GM15510 (cell line): ENCODE results near the gene TCL1A.

ENCODE experiments used
- POLR2A ChIP-seq: IDR thresholded peaks from 3 replicates; pipeline ENCODE4 v1.6.1; 2011; ENCODE audit warnings: borderline replicate concordance; ENCODE audit not compliant: insufficient read length; ENCODE audit errors: extremely low read depth

Gene TCL1A

GRCh38 chr14:95712398-95712797 is 1.5 kb downstream of the TCL1A start:
- TF ChIP-seq POLR2A, result peak; percentile 4

GRCh38 chr14:95711476-95712176 is 2.3 kb downstream of the TCL1A start:
- no peak for TF ChIP-seq POLR2A

GRCh38 chr14:95710106-95710505 is 3.8 kb downstream of the TCL1A start:
- no peak for TF ChIP-seq POLR2A

GRCh38 chr14:95707327-95707726 is 6.6 kb downstream of the TCL1A start:
- TF ChIP-seq POLR2A, result no peak

GRCh38 chr14:95705518-95705917 is 8.4 kb downstream of the TCL1A start:
- TF ChIP-seq POLR2A, result no peak

- no peak for TF ChIP-seq POLR2A
Measured at GRCh38 chr14:95703805-95704204, 10.1 kb downstream of the TCL1A start.

GRCh38 chr14:95703341-95703740 is 10.6 kb downstream of the TCL1A start:
- TF ChIP-seq POLR2A, result no peak

GRCh38 chr14:95701846-95702221 is 12.1 kb downstream of the TCL1A start:
- TF ChIP-seq POLR2A, result no peak

- no peak for TF ChIP-seq POLR2A
Measured at GRCh38 chr14:95700221-95700976, 13.5 kb downstream of the TCL1A start.

- TF ChIP-seq POLR2A, result no peak
Measured at GRCh38 chr14:95699412-95699811, 14.5 kb downstream of the TCL1A start.

GRCh38 chr14:95698287-95698686 is 15.6 kb downstream of the TCL1A start:
- no peak for TF ChIP-seq POLR2A

- no peak for TF ChIP-seq POLR2A
Measured at GRCh38 chr14:95697764-95698163, 16.2 kb downstream of the TCL1A start.

- TF ChIP-seq POLR2A, result no peak
Measured at GRCh38 chr14:95696741-95697140, 17.2 kb downstream of the TCL1A start.

GRCh38 chr14:95695913-95696312 is 18.0 kb downstream of the TCL1A start:
- TF ChIP-seq POLR2A, result no peak

GRCh38 chr14:95695051-95695450 is 18.9 kb downstream of the TCL1A start:
- no peak for TF ChIP-seq POLR2A

- TF ChIP-seq POLR2A, result no peak
Measured at GRCh38 chr14:95692109-95692508, 21.8 kb downstream of the TCL1A start.

- no peak for TF ChIP-seq POLR2A
Measured at GRCh38 chr14:95691591-95691990, 22.3 kb downstream of the TCL1A start.

- TF ChIP-seq POLR2A, result no peak
Measured at GRCh38 chr14:95690815-95691214, 23.1 kb downstream of the TCL1A start.
